Measurements from ENCODE around the gene MIB2. TPM values are rescaled to one million over a fixed set of nuclear protein-coding genes. Genes with fewer than 3 reads are reported as not detected.

The MIB2 gene
- total RNA-seq, 1 experiment from 2014 or later = 32.4 TPM

- Mint-ChIP-seq H3K9me3 (ENCODE audit: unreplicated experiment) (no peaks in the 10 kb centered on the region), H3K27ac (ENCODE audit: unreplicated experiment) (no peak overlapping the region), H3K4me3 (ENCODE audit: unreplicated experiment) (no peak overlapping the region), H3K4me1 (ENCODE audit: low read depth, unreplicated experiment) (peaks cover 5% of the 10 kb centered on the region), H3K27me3 (ENCODE audit: insufficient read depth, unreplicated experiment) (no peaks in the 10 kb centered on the region), H3K36me3 (ENCODE audit: insufficient read depth, unreplicated experiment) (peaks cover 20% of the 10 kb centered on the region)
- intact Hi-C loops (cut with micrococcal nuclease; ENCODE audit: unreplicated experiment) = no loop called here
- Histone ChIP-seq H3K9me3 (no peaks in the 10 kb centered on the region), H3K36me3 (ENCODE audit: control insufficient read depth, insufficient read depth, low read length) (no peaks in the 10 kb centered on the region), H3K4me3 (ENCODE audit: low read depth, low read length) (no peak overlapping the region), H3K4me1 (0 out of 2 replicates have a peak, but pooled peaks cover 8% of the 10 kb centered on the region), H3K27me3 (replicated peaks; ENCODE audit: control insufficient read depth, insufficient read depth, low read length) (no peaks in the 10 kb centered on the region)
- DNase-seq = no peak
- ChIA-PET CTCF (no interaction called here), POLR2A (no interaction called here)
- no TSS peak for BruUV-seq (replicated peaks)
- TF ChIP-seq CTCF (IDR thresholded peaks at IDR 0.05; ENCODE audit: insufficient read depth in 1 of 2, low read depth in 1 of 2, low read length in 1 of 2, severe bottlenecking in 1 of 2, unreplicated experiment in 1 of 2) = no peak
Observed at GRCh38 chr1:1618396-1619068, 3.2 kb downstream of the MIB2 start.

GRCh38 chr1:1619917-1620361, 4.6 kb downstream of the MIB2 start:
- Histone ChIP-seq H3K4me1 (0 out of 2 replicates have a peak, but pooled peaks cover 4% of the 10 kb centered on the region), H3K9me3 (no peaks in the 10 kb centered on the region), H3K36me3 (ENCODE audit: control insufficient read depth, insufficient read depth, low read length) (no peaks in the 10 kb centered on the region), H3K4me3 (ENCODE audit: low read depth, low read length) (no peak overlapping the region), H3K27me3 (replicated peaks; ENCODE audit: control insufficient read depth, insufficient read depth, low read length) (no peaks in the 10 kb centered on the region)
- Mint-ChIP-seq H3K27ac (ENCODE audit: unreplicated experiment) (no peak overlapping the region), H3K4me3 (ENCODE audit: unreplicated experiment) (no peak overlapping the region), H3K36me3 (ENCODE audit: insufficient read depth, unreplicated experiment) (peaks cover 18% of the 10 kb centered on the region), H3K9me3 (ENCODE audit: unreplicated experiment) (no peaks in the 10 kb centered on the region), H3K4me1 (ENCODE audit: low read depth, unreplicated experiment) (no peaks in the 10 kb centered on the region), H3K27me3 (ENCODE audit: insufficient read depth, unreplicated experiment) (no peaks in the 10 kb centered on the region)
- no peak for TF ChIP-seq CTCF (IDR thresholded peaks at IDR 0.05; ENCODE audit: insufficient read depth in 1 of 2, low read depth in 1 of 2, low read length in 1 of 2, severe bottlenecking in 1 of 2, unreplicated experiment in 1 of 2)
- ChIA-PET POLR2A (no interaction called here), CTCF (no interaction called here)
- intact Hi-C loops (cut with micrococcal nuclease; ENCODE audit: unreplicated experiment) = no loop called here
- no peak for DNase-seq
- no TSS peak for BruUV-seq (replicated peaks)

- DNase-seq = no peak
- BruUV-seq (replicated peaks) = no TSS peak
- H3K4me1 ChIP-seq = 0 out of 2 replicates have a peak, but pooled peaks cover 4% of the 10 kb centered on the region
- no peaks in the 10 kb centered on the region for H3K36me3 ChIP-seq (ENCODE audit: control insufficient read depth, insufficient read depth, low read length)
- Mint-ChIP-seq H3K36me3 (ENCODE audit: insufficient read depth, unreplicated experiment) (peaks cover 14% of the 10 kb centered on the region), H3K27me3 (ENCODE audit: insufficient read depth, unreplicated experiment) (no peaks in the 10 kb centered on the region), H3K4me1 (ENCODE audit: low read depth, unreplicated experiment) (no peaks in the 10 kb centered on the region), H3K4me3 (ENCODE audit: unreplicated experiment) (no peak overlapping the region), H3K9me3 (ENCODE audit: unreplicated experiment) (no peaks in the 10 kb centered on the region), H3K27ac (ENCODE audit: unreplicated experiment) (no peak overlapping the region)
- no peak for TF ChIP-seq CTCF (IDR thresholded peaks at IDR 0.05; ENCODE audit: insufficient read depth in 1 of 2, low read depth in 1 of 2, low read length in 1 of 2, severe bottlenecking in 1 of 2, unreplicated experiment in 1 of 2)
- no peak overlapping the region for H3K4me3 ChIP-seq (ENCODE audit: low read depth, low read length)
- intact Hi-C loops (cut with micrococcal nuclease; ENCODE audit: unreplicated experiment) = no loop called here
- no peaks in the 10 kb centered on the region for H3K27me3 ChIP-seq (replicated peaks; ENCODE audit: control insufficient read depth, insufficient read depth, low read length)
- H3K9me3 ChIP-seq = no peaks in the 10 kb centered on the region
- ChIA-PET CTCF (no interaction called here), POLR2A (no interaction called here)
Observed at GRCh38 chr1:1620433-1621139, 5.3 kb downstream of the MIB2 start.

Data from Caco-2 (cell line).